Measurements from ENCODE around the gene THEM5.

- TF ChIP-seq POLR2AphosphoS5 (IDR thresholded peaks at IDR 0.05; ENCODE audit: borderline replicate concordance, low read depth, low read length), result no peak
- no peak for TF ChIP-seq EZH2 (IDR thresholded peaks at IDR 0.05)
- no peak for TF ChIP-seq FOXP2 (optimal IDR thresholded peaks at IDR 0.05; ENCODE audit: control extremely low read depth, extremely low read length, insufficient read depth)
Observed at GRCh38 chr1:151849126-151849525, 4.4 kb downstream of the THEM5 start.
